GM19452 (cell line): ENCODE results near the gene CLEC18A.
"Not testable (repeated sequence)": the region's sequence is repeated elsewhere in the genome, so short reads cannot be mapped to it uniquely, and the experiment has no call there.

ENCODE experiments used
- ATAC-seq: cut with Tn5 transposase; IDR thresholded peaks from one replicate; pipeline ENCODE4 v1.9.1; 2021; ENCODE audit not compliant: unreplicated experiment

CLEC18A gene

DNA sequence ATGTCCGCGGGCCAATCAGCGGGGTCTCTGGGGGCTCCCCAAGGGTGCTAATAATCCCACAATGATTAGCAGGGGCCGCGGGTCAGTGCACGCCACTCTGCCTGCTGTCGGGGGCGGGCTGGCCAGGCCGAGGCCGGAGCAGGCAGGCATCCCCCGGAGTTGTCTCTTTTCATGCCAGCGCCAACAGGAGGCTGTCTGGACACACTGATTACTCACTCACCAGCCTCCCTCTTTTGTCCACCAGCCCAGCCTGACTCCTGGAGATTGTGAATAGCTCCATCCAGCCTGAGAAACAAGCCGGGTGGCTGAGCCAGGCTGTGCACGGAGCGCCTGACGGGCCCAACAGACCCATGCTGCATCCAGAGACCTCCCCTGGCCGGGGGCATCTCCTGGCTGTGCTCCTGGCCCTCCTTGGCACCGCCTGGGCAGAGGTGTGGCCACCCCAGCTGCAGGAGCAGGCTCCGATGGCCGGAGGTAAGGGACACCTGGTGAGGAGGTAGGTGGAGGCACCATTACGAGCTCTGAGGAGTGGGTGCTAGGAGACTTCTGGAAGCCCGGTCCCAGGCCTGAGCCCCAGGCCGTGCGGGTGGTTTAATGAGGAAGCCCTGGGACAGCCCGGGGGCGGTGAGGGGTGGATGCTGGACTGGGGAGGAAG is at the start of gene CLEC18A:
Gene CLEC18A (plus strand): TSS at position 318 of the 655 bp plus-strand sequence. CDS start 33 bp downstream, at position 351.
- not testable (repeated sequence) for ATAC-seq

DNA sequence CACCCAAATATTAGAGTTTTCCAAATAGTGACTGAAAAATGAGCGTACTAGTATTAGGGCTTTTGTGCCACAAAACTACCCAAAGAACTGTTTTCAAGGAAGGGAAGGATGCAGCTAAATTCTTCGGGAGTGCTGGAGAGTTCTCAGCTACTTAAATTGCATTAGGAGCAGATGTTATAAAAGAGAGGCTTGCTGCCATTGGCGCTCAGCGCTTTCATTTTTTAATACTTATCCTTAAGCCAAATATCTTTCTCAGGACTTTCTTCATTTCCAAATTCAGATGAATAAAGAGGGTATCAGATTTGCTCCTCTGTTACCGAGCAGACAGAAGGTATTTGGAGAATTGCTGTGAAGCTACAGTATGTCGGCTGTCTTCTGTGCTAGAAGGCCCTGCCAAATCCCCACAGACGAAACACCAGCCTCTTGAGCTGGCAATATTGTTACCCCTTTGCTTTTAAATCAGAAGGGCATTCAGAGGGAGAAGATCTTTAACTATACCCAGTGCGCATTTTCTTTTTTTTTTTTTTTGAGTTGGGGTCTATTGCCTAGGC is 47.2 kb upstream of the CLEC18A start:
- no peak for ATAC-seq

DNA sequence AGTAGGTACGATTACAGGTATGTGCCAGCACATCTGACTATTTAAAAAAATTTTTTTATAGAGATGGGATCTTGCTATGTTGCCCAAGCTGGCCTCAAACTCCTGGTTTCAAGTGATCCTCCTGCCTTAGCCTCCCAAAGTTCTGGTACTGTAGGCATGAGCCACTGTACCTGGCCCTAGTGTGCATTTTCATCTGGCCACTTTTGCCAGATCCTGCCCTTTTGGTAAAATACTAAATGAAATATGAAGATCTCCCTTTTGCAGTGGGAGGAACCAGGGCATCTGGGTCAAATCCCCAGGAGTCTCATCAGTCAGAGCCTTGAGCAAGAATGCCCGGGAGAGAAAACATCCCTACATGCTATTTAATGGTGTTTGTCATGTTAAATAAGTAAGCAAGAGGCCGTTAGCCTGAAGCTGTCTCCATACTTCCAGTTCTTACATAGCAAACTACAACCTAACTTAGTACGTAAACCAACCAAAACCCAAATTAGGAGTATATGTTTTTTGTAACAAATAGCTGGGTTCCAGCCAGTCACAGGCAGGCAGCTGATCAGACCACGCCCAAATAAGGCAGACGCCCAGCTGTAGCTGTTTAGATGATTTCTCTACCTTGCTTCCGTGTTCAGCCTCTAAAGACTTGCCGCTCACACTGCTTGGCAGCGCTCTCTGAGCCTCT is 46.5 kb upstream of the CLEC18A start:
- ATAC-seq = no peak

DNA sequence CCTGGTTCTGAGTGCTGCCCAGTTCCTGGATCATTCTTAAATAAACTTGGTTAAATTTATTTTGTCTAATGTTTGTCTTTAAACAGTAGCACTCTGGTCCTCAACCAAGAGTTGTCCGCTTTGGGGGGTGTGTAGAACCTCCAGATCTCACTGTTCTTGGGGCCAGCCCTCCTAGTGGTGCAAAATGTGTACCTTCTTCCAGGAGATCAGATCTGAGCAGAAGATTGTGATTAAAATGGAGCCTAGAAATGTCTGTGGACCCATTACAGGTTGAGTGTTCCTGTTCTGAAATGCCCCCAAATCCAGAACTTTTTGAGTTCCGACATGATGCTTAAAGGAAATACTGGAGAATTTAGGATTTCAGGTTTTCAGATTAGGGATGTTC is 46.0 kb upstream of the CLEC18A start:
- no peak for ATAC-seq

DNA sequence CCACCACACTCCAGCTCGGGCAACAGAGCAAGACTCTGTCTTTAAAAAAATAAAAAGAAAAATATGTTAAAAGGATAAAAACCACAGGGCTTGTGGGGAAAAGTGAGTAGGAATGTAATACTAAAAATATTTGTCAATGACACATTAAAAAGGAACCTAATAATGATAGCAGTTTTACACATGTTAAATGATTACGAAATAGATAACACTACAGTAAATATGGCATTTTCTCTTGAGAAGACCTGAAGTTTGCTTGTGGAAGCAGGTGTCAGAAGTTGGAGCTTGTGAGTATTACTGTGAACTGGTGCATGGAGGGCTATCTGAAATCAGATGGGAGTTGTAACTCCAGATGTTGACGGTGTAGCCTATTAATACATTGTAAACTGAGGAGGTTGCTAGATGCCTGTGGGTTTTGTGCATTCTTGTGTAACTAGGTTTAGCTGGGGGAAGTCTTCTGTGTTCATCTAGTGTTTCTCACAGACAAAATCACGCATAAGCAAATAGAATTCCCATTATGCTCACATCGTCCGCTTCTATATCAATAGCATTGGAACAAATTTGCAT is 44.2 kb upstream of the CLEC18A start:
- ATAC-seq = no peak

DNA sequence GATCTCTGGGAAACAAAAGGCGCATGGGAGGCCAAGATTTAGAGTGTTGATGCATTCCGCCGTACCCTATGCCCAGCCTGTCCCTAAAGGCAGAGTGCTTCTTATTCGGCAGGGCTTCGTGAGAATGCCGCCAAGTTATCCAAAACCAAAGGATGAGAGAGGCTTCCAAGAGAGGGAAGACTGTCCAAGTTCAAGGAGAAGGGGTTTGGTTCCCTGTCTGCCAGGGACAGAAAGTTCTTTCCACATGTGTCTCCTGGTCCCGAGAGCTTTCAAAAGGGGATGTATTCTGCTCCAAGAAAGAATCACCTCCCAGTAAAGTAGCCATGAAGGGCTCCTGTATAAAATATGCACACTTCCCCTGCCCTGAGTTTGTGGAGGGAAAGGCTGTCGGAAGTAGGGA is 42.1 kb upstream of the CLEC18A start:
- ATAC-seq = no peak

DNA sequence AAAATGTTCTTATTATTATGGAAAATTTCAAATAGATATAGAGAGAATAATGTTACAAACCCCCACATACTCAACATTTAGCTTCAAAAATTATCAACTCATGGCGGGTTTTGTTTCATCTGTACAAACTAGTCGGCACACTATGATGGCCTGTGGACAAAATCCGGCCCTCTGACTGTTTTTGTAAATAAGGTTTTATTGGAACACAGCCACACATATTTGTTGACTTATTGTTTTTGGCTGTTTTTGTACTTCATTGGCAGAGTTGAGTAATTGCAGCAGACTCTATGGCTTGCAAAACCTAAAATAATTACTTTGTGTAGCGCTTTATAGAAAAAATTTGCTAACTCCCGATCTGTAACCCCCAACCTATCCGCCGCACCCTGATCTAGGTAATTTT is 41.4 kb upstream of the CLEC18A start:
- no peak for ATAC-seq

DNA sequence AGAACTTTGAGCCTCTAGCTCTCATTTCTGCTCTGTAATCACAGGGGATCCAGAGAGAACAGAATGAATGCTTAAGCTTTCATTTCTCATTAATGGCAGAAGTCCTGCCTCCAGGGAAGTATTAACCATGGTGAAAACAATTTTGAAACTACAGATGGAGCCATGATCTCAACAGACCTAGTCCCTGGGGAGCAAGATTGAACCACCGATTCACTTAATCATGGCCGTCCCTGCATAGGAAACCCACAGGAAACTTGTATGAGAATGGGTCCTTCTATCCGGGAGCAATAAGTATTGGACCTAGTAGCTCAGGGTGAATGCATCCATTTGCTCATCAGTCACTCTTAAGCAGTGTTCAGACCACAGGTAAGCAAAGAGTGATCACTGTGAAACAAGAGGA is 40.2 kb upstream of the CLEC18A start:
- no peak for ATAC-seq

DNA sequence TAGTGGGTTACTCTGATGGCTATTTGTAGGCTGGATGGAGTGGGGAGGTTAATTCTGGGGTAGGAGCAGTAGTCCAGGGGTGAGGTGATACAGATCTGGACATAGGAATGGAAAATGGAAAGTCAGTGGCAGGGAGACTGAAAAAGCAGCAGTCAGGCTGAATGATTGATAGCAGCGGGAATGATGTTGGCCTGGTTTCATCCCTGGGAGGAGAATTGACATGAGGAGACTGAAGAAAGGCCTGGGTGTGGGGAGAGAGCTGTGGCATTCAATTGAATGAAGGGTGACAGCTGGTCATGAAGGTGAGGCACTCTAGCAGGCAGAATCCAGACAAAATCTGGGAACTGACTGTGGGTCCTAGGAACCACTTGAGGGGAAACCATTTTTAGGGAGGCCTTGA is 34.7 kb upstream of the CLEC18A start:
- no peak for ATAC-seq

DNA sequence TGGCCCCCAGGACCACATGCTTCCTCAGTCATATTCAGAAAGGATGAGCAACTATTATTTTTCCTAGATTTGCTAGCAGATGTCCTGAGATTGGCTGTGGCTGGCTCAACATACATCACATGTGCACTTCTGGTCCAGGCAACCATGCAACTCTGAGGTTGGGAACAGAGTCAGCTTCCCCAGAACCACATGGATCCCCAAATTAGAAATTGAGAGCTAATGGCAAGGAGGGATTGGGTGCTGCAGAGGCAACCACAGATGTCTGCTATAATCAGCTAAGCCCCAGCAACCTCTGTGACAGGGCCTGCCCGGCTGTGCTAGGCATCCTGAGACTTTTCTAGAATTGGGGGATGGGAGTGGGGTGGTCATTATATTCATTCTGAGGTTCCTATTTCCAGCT is 33.8 kb upstream of the CLEC18A start:
- ATAC-seq = no peak

DNA sequence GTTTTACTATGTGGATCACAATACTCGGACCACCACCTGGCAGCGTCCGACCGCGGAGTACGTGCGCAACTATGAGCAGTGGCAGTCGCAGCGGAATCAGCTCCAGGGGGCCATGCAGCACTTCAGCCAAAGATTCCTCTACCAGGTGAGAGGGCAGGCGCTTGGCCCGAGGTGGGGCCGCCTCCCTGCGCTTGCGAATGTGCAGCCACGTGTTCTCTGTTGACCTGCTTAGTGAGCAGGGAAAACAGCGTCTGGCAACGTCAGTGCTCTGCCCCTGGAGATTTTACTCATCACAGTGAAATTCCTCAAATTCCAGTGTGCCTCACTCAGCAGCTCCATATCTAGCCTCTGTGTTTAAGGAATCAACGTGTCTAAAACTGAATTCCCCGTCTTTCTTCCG is 33.4 kb upstream of the CLEC18A start:
- no peak for ATAC-seq

DNA sequence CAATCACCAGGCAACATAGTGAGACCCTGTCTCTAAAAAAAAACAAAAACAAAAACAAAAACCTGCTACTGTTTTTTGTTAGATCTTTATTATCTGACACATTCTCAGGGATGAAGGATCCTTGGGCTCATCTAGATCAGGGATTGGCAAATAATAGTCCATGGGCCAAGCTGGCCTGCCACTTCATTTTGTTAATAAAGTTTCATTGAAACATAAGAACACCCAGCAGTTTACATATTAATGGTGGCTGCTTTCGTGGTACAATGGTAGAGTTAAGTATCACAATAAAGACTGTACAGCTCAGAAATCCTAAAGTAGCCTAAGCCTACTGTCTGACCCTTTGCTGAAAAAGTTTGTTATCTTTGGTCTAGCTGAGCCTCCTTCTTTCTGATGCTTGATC is 32.9 kb upstream of the CLEC18A start:
- no peak for ATAC-seq

DNA sequence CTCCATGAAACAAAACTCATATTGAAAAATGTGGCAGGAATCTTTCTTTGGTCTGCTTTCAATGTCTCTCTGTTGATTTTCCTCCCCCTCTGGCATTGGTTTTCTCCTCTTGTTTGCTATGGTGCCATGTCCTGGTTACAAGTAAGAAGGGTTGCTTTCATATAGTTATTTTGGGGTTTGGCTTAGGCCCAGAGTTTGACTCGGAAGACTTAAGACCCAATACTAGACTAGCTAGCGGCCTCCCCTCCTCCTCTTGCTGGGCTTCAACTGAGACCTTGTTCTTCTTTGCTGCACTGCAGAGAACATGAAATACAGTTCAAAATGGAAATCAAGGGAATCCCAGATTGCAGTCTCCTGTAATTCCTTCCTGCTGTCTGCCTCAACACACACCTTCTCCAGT is 30.0 kb upstream of the CLEC18A start:
- ATAC-seq = no peak

DNA sequence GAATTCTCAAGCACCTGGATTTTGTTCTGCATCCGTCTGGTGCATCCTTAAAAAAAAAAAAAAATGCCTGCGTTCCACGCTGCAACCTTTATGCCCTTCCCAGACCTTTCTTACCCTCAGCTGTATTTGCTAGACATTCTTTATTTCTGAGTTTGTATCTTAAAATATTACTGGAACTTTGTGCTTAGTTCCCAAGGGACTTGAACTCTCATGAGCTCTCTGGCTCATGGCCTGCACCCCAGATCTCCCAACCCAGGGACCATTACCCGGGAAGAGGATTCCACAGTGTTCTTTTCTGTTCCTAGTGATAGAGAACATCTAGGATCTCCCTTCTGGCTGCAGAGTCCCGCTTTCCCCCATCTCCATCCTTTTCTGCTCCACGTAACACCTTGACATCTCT is 28.9 kb upstream of the CLEC18A start:
- ATAC-seq = no peak

DNA sequence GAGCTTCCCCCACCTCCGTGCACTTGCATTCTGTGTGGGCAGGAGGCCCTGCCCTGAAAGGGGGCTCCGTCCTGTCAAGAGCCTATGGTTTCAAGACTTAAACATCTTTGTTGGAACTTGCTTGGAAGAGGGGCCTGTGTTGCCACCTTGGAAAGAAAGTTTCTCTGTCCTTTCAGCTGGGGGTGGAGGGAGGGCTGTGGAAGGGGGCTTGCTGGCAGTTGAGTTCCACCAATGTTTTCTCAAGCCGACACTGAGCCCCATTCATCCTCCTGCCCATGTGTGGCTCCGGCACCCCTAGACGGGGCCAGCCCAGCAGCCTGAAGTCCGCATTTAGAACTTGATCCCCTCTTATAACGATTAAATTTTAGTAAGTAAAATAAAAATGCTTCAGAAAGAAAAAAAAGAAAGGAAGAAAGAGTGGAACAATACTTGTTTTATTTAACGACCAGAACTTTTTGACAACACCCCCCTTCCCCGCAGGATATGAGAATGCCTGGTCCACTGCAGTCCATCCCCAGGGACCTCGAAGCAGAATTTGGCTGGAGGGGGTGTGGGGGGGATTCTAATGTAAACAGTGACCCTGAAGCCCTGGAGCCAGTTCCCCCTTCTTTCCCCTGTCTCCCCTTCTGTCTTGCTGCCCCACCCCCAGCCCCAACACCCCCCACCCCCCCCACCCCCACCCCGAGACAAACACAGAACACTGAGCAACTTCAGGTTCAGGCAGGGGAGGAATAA is 26.9 kb upstream of the CLEC18A start:
- no peak for ATAC-seq

DNA sequence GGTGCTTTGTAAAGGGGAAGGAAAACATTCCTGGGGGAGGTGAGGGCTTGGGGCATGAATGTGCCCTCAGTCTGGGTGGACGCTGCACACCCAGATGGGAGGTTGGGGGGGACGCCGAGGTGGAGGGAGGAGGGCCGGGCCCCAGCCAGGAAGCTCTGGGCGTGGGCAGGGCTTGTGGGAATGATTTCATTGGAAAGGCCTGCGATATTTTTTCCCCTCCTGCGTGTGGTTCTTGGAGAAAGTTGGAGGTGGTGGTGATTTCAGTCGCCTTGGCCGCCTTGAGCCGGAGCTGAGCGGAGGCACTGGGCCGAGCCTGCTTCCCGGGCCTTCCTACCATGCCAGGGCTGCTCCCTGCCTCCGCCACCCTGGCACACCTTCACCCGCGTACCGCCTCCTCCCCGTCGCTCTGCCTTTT is 26.4 kb upstream of the CLEC18A start:
- ATAC-seq = no peak

DNA sequence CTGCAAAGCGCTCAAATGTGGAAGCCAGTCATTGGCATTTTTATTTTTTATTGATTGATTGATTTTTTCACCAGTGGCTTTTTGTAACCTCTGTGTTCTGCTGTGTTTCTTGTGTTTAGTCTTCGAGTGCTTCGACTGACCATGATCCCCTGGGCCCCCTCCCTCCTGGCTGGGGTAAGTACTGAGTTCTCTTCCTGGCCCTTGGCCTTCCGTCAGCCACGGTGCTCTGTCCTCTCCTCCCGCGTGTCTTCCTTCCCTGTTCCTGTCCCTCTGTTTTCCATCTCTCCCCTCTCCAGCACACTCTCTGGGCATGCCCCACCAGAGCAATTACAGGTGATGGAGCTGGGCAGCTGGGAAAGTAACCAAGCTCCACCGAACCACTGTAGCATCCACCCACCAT is 25.8 kb upstream of the CLEC18A start:
- no peak for ATAC-seq

DNA sequence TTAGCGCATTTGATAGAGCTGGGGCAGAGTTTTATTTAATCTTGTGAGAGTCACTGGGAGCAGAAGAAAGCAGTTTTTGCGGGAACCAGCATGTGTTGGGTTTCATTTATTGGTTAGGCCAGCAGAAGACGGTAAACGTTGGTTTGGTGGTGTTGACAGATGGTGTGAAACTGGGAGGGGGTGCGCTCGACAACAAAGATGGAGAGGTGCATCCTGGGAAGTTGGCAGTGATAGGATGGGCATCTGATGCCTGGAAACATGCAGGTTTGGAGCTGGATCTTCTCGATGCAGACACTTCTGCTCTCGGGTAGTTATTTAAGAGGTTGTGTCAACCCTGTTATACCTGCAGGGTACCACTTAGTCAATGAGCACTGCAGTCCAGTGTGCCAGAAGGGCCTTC is 24.9 kb upstream of the CLEC18A start:
- no peak for ATAC-seq

DNA sequence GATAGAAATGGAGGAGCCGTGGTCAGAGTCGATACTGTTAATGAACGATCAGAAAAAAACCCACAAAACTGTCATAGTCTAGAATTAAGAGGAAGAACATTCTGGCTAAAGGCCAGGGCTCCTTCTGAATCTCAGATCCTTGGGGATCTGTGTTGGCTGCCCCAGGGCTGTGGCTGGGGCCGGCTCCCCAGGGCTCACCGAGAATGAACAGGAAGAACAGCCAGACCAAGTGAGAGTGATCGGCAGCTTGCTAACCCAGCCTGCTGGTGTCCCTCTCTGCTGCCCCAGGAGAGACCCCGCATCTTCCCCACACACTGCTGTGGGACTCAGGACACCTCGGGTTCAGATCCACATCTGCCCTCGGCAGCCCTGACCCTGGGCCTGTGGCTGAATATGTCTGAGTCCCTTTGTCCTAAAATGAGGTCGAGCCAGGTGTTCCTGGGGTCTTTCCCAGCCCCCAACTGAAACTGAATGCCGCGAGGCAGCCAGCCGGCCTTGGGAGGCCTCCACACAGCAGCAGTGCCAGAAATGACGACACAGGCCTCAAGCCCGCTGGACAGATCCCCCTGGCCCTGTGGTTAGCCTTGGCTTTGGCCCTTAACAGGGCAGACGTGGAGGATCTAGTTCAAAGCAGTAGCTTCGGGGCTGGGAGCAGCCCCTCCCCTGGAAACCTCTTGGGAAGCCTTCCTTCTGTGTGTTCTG is 23.9 kb upstream of the CLEC18A start:
- ATAC-seq = no peak

DNA sequence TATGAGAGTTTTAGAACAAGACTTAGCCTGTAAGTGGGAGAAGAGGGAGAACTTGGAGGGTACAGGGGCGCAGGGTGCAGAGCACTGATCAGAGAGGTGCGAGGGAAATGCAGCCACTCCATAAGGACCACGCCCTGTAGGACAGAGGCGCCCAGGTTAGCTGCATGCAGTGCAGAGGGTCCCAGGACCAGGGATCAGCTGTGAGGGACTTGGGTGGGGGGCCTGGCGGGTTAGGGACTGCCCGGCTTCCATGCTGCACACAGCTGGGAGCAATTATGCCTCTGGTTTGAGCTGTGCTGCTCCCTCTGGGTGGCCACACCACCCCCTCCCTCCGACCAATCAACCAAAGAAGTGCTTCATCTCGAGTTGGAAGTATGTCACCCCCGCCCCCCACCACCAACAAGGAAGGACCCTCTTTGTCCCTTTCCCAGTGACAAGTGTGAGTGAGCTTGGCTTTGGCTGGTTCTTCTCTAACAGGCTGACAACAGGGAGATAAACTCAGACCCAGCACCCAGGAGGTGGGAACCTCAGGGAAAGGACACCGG is 22.2 kb upstream of the CLEC18A start:
- no peak for ATAC-seq

DNA sequence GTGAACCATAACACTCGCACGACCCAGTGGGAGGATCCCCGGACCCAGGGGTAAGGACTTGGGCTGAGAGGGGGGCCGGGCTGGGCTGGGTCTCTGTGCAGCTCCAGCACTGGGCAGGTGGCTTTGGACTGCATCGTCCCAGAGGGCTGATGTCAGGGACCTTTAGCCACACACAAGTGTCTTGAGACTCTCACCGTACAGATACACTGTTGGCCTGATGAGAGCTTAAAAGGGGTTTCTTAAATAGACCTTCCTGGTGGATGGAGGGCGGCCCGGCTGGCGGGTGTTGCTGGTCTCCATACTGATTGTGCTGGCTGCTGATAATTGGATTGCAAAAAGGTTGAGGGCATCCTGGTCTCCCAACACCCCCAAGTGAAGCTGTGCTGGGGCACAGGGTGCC is 21.7 kb upstream of the CLEC18A start:
- ATAC-seq = no peak
